Measurements from ENCODE around the gene ZSWIM4.

ZSWIM4 gene

DNA sequence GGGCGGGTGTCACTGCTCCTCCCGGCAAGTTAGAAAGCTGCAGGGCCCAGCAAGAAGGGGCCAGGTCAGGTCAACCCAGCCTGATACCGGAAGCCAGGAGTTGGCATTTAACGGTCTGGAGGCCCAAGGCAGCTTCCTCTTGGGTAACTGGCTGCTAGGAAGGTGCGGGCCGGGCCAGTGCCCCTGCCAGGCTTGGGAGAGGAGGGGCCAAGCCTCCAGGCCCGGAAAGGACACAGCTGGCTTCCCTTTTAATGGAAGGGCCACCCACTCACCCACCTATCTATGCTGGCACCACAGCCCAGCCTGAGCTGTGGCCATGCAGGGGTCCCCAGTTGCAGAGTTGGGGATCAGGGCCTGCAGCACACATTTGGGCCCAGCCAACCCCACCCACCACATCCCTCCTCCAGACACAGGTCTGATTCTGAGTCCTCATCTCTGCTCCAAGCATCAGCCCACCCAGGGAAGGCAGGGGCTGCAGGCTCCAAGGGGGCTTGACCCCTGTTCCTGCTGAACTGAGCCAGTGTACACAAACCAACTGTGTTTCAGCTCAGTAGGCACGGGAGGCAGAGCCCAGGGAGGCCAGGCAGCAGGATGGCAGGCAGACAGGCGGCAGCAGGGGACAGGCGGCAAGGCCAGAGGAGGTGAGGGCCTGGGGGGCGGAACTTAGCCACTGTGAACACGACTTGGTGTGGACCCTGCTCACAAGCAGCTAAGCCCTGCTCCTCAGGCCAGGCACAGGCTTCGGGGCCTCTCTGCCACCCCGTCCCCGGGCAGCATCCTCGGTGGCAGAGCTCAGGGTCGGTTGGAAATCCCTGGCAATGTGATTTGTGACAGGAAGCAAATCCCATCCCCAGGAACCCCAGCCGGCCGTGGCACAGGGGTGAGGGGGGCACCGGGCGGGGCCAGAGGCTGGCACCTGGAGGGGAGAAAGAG is 40.8 kb downstream of the ZSWIM4 start:
- peak; percentile 97 to 98 for DNase-seq

DNA sequence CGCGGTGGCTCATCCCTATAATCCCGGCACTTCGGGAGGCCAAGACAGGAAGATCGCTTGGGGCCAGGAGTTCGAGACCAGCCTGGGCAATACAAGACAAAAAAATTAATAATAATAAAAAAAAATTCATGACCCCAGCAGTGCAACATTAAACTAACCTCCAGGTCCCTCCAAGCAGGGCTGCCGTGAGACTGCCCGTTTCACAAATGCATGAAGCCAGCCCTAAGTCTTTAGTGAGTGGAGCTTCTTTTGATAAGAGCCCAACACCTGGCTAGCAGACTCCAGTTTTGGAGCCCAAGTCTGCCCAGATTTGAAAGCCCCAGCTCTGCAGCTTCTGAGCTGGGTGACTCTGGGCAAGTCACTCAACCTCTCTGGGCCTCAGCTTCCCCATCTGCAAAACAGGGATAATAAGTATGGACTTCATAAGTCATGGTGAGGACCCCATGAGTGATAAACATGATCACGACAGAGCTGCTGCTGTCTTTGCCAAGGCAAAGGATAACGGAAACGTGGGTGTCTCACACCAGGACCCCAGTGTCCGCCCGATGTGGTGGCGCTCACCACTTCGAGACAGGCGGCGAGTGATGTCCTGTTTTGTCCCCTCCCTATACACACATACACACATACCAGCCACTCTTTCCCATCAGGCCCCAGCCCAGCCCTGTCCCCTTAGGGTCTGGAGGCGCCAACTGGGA is 43.3 kb downstream of the ZSWIM4 start:
- DNase-seq: no peak

DNA sequence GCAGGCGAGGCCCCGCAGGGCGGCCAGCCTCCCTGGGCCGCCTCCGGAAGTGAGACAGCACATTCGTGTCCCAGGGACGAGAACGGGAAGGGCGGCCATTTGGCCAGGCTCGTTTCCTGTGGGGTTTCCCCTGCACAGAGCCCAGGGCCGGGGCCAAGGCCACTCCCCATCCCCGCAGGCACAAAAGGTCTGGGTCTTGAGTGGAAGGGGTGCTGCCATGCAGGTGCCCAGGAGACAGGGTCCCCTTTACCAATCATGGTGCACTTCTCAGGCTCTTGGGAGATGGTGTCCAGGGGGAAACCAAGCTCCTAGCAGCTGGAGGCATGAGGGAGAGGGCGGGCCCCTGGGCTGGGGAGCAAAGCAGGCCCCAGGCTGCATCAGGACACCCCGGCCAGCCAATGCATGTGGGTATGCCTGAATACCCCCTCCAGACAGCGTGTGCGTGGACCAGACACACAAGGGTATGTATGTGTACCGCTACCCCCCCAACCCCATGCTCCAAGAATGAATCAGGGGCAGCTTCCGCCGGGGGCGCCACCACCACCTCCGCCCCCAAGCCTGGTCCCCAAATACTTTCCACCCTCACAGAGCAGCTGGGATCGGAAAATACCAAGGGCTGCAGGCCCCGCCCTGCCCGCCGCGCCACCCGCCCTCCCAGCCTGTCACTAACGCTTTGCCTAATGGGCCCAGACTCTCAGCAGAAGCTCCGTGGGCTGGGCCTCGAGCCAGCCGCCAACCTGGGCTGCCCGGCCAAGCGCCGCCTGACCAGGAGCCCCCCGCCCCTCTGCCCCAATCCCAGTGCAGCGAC is 44.1 kb downstream of the ZSWIM4 start:
- DNase-seq: peak; percentile 88

DNA sequence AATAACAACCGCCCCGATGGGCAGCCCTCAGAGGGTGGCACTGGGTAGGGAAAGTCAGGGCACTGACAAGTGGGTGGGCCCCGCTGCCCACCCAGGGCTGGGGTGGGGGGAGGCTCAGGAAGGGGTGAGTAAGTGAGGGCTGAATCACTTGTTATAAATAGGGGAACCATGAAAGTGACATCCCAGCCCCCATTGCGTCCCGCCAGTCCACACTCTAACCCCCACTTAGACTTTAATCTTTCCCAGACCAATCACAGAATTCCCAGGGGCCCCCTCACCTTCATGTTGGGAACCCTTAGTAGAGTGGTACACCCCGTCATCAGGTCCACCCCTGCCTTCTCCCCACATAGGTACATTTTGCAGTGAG is 44.7 kb downstream of the ZSWIM4 start:
- no peak for DNase-seq

DNA sequence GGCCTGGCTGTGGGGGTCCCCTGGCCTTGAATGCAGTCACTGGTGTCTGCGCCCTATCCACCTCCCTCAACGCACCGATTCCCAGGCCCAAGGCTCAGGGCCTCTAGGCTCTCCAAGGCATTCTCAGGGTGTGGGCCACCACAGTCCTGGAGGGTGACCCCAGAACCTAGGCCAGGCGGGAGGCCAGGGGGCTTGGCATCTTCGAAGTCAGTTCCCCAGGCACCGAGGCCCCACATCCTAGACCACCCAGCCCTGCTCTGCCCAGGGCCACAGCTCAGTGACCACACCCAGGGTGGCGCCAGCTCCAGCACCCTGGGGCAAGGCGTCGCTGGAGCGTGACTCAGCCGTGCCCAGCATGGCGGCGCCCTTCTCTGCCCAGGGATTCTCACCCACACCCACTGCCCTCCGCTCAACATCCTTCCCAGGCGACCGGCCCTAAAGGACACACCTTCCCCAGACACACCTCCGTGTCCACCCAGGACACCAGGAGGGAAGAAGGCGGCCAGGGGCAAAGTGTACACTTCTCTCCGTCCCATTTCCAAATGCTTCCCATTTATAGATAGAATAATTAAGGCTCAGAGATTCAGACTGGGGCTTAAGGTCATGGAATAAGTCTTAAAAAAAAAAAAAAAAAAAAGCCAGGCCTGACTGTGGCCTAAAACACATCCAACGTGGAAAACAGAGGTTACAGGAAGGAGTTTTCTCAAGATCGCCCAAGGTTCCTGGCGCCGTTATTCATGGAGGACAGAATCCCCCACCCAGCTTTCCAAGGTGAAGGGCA is 45.3 kb downstream of the ZSWIM4 start:
- DNase-seq: peak; percentile 15 to 42

DNA sequence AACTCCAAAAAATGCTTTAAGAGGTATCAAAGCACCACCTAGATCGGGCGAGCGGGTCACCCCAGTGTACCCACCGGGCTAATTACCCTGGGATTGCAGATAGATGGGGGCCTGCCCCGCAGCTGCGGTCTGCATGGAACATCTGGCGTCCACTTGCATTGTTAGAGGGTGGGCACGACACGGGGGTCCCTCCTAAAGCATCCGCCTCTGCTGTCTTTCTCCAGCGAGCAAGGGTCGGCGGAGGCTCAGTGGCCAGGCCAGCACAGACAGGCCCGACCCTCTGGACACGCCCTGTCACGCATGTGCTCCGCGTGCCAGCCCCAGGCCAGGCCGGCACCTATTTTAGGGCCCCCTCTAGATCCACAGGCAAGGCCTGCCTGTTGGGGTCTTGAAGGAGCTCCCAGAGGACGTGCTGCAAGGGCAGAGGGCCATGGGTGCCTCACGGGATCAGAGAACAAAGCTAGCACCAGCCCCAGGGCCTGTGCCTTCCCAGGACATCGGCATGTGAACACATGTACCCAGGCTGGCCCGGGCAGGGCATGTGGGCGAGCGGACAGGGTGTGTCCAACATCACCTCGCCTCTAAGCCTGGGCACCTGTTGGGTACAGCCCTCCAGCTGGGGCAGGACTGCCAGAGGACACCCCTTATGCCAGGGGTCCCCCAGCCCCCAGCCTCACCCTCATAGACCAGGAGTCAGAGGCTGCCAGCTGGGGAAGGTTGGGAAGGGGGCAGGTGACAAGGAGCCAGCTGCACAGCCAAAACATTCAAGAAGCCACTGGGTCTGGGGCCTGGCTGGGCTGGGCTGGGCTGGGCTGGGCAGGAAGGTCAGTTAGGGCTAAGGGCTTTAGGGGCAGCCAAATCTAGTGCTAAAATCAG is 46.1 kb downstream of the ZSWIM4 start:
- DNase-seq: peak in 1 of 2 experiments; percentile 33

DNA sequence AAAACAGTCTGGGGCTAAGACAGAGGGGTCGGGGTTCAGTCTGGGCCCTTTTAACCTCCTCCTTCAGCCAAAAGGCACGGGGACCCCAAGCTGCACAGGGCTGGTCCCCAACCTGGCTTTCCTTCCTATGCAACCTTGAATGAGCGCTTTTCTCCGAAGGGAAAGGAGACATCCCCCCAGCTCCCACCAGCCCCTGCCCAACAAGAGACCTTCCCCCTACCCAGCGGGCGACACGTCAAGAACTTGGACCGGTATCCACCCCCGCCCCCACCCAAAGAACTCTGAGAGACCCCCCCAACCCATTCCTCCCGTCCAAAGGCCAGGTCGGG is 46.7 kb downstream of the ZSWIM4 start:
- no peak for DNase-seq

DNA sequence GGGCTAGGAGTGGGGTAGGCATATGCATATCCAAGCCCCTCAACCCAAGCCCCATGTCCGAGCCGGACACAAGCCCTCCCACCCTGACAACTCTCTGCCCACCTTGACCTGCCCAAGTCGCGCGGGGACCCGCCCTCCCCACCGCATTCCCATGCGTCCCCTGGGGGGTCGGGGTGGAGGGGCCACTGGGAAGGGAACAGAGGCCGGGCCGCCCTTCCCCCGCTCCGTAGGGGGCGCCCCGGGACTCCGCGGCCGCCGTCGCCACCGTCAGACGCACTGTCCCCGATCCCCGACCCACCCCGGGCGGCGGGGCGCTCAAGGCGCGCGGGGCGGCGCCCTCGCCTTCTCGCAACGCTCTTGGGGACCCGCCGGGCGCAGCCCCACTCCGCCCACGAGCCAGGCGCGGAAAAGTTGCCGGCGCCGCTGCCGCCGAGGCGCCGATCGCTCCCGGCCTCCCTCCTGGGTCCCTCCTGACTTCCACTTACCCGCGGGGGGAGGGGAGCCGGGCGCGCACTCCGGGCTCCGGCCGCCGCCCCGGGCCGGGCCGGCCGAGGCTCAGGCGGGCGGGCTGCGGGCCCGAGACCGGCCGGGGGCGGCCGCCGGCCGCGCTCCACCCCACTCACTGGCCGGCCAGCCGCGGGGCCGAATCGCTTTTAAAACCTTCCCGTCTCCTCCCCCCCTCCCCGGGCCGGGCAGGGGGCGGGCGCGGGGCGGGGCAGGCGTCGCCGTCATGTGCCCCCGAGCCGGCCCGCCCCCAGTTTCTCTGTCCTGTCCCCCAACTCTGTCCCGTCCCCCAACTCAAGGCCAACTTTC is 47.3 kb downstream of the ZSWIM4 start:
- peak; percentile 44 to 46 for DNase-seq

DNA sequence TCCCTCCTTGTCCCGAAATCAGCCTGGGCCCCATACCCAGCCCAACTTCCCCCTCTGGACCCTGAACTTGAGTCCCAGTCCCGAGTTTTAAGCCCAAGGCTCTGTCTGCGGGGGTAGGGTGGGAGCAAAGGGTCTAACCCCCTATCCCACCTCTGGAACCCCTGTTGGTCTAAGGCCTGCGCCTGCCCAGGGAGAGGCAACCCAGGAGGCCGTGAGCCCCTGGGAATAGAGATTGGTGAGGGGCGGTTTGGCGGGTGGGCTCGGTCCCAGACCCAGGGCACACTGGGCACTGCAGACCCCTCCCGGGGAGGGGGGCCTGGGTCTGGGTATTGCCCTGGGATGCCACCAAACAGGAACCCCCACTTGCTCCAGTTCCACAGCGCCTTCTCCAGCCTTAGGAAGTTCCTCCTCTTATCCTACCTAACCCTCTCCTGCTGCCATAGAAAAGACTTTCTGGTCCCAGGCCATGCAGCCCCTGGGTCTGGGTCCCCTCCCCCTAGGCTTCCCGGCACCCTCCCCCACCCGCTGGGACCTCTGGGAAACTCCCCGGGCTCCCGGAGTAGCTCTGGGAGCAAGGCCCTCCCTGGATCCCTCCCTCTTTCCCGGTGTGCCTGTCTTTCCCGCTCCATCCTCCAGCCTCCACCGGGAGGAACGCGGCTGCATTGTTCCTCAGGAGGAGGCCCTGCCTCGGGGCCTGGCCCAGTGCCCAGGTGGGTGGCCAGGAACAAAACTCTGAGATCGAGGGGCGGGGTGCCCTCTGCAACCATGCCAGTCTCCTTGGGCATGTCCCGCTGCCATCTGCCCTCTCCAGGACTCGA is 48.1 kb downstream of the ZSWIM4 start:
- no peak for DNase-seq

DNA sequence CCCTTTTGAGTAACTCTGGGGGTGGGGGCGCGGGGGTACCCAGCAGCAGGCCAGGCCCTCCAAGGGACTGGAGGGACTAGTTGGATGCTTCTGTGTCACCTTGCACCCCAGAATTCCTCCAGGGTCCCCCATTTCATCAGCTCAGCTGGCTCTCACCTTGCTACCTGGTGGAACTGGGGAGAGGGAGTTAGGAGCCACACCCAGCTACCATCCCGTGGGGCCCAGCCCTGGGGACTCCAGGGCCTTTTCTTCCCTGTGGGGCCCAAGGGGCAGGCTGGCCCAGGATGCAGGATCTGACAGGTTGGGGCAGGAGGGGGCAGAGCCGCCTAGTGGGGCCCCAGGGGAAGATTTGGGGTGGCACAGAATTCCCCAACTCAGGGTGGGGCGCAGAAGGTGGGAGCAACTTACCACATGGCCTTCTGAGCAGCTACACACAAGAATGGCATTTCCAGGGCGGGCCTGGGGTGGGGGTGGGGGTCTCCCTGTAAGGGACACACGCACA is 48.9 kb downstream of the ZSWIM4 start:
- no peak for DNase-seq

DNA sequence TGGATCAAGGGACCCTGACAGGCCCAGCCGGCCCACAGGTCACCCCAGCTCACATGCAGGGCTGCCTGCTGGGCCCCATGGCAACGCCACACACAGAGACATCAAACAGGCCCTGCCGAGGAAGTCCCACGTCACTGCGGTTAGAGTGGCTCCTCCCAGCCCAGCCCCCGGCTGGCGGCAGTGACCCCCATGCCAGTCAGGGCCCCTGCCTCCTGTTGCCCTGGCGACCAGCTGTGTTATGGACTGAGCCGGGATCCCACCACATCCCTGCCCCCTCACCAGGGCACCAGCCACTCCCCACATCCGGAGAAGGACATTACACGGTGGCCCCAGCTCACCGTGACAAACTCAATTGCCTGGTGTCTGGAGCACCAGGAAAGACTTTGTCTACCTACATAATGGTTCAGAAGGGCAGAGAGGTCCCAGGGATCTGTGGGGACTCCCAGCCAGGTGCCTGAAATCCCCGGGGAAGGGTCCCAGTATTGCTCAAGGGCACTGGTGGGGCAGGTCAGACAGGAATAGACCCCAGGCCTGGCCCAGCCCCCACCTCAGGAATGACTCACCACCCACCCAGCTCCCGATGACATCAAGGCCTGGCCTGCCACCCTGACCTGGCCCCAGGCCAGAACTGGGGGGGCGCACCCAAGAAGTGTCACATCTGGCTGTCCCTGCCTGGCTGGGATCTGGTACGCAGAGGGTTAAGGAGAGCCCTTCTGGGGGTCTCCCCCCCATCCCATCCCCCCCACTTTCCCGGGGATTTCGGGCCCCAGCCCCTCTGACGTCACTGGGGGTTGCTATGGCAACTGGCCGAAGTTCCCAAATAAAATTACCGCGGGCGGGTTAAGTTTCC is 51.5 kb downstream of the ZSWIM4 start:
- peak; percentile 76 to 81 for DNase-seq

DNA sequence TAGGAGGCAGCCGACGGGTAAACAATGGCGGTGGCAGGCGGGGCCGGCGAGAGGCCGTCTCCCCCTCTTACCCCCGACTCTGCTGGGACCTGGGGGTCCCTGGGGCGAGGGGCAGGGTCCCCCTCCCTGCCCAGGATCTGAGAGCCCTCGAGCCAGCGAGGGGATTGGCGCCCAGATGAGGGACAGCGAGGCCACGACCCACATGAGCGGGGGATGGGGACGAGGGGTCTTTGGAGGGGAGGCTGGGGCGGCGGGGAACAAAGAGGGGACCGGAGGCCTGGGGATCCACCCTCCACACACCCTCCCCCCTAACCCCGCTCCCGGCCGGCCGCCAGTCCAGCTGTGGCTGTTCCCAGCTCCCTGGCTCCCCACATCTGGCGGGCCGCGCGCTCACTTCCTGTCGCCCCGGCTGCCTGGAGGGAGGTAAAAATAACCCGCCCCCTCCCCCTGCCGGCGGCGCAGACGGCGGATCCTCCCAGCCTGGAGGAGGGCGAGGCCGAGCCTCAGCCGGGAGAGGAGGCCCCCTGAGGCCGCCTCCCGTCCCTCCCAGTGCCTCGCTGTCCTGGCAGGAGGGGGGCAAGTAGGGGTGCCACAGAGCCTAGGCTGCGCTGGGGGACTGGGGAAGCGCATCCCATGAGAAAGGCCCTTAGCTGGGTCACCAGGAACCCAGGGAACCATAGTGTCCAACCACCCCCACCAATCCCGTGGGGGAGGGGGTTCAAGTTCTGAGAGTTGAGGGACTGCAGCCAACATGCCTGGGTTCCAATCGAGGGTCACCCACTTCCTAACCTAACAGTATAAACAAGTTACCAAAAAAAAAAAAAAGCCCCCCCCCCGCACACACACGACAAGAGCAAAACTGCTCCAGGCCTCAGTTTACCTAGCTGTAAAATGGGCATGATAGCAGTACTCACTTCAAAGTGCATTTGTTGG is 52.4 kb downstream of the ZSWIM4 start:
- peak; percentile 49 to 51 for DNase-seq

DNA sequence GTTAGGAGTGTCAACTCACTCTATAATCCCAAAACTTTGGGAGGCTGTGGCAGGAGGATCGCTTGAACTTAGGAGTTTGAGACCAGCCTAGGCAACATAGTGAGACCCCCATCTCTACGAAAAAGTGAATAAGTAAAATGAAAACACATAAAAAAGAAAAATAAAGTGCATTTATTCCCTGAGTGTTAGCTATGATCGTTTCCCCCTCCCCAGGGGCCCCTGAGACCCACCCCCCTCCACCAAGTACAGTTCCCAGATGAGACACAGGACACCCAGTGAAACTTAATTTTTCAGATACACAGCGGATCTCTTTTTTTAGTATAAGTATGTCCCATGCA is 53.1 kb downstream of the ZSWIM4 start:
- no peak for DNase-seq

DNA sequence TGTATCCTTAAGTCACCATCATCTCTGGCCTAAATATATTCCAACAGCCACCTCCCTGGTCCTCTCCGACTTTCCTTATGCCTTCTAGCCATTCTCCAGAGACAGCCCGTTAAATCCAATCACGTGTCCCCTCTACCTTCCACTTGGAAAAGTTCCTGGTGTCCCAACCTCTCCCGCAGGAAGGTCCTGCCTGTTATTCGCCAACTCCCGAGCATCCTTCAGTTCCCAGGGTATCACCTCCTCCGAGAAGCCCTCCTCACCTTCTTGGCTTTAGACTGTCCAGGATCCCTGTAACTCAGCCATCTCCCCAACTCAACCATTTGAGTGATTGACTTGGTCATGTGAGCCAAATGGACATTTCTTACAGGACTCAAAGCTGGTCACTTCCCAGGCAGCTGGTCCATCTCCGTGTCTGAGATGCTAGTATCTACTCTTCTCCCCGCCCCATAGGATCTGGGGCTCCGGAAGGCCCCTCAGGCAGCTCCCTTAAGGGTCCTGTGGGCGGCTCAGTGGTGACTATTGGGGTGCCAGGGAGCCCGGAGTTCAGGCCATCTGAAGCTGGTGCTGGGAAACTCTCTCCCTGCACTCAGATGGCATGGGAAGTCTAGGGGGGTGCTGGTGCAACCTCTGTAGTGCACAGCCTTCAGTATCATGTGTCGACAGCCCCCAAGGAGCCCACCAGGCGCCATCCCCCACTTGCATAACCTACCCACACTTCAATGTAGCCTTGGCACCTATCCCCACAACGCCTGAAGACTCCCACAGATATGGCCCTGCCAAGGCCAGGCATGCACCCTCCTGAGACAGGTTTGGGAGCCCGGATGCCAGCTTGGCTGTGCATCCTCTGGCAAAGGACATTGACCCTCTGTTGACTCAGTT is 53.8 kb downstream of the ZSWIM4 start:
- no peak for DNase-seq

DNA sequence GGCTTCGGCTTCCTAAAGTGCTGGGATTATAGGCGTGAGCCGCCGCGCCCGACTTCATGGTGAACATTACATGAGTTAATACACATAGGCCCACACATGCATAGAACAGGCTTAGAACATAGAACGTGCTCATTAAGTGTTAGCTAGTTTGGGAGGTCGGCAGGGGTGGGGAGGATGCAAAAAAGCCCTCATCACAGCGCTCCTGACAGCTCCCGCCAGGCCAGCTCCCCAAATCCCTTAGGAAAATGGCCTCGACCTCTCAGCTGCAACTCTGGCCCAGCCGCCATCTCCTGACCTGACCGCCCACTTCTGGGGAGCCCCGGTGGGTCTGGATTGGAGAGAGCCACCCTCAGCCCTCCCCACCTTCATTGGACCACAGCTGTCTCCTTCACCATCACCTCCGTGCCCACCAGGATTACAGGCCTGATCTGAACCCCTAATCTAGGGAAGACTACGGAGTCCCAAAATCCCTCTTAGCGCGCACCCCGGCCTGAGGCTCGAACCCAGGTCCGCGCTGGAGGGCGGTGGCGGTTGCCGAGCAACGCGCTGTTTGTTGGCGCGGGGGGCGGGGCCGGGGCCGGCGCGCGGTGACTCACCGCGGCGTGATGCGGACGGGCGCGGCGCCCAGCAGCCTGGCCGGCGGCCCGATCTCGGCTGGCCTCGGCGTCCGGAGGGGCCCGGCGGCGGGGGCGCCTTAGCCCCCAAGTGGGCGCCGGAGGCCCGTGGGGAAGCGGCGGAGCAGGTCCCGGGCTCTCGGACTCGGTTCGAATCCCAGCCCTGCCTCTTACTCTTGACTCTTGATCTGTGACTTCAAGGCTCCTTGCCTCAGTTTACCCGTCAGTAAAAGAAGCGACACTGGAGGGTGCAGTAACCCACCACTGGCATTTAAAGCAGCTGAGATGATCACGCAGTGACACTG is 55.0 kb downstream of the ZSWIM4 start:
- no peak for DNase-seq
